NOMO-1 treated with DMSO at 0.1 percent for 48 hours (cell line): ENCODE data around the gene LY6G6D.
"Not testable (repeated sequence)": the region's sequence is repeated elsewhere in the genome, so short reads cannot be mapped to it uniquely, and the experiment has no call there.

Experiments used
- DNase-seq: peaks from one replicate; lab custom pipeline; 2025; ENCODE audit not compliant: unreplicated experiment; lab: John Stamatoyannopoulos, UW

LY6G6D gene

GRCh38 chr6:31691564-31692108, 23.5 kb upstream of the LY6G6D start:
- no peak for DNase-seq

DNA sequence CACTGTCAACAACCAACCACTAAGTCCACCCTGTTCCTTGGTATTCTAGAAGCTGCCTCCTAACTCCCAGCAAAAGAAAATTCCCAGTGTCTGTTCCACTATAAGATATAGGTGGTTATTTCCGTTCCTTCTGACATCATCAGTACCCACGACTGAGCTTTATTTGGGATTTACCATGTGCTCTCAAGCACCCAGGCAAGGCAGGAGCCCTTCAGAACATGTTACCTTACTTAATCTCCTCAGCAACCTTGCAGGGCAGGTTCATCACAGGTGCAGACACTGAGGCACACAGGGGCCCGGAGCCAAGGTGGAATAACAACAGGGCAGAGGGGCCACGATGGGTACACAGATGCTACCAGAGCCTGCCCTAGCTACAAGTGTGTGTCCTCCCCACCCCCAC, 22.8 kb upstream of the LY6G6D start:
- no peak for DNase-seq

- no peak for DNase-seq
Observed at GRCh38 chr6:31692886-31693285, 22.3 kb upstream of the LY6G6D start.

GRCh38 chr6:31693535-31693934, 21.6 kb upstream of the LY6G6D start:
- DNase-seq: no peak

- DNase-seq: no peak
Observed at GRCh38 chr6:31697555-31697954, 17.6 kb upstream of the LY6G6D start.

GRCh38 chr6:31700740-31701401, 14.3 kb upstream of the LY6G6D start:
- DNase-seq: no peak

DNA sequence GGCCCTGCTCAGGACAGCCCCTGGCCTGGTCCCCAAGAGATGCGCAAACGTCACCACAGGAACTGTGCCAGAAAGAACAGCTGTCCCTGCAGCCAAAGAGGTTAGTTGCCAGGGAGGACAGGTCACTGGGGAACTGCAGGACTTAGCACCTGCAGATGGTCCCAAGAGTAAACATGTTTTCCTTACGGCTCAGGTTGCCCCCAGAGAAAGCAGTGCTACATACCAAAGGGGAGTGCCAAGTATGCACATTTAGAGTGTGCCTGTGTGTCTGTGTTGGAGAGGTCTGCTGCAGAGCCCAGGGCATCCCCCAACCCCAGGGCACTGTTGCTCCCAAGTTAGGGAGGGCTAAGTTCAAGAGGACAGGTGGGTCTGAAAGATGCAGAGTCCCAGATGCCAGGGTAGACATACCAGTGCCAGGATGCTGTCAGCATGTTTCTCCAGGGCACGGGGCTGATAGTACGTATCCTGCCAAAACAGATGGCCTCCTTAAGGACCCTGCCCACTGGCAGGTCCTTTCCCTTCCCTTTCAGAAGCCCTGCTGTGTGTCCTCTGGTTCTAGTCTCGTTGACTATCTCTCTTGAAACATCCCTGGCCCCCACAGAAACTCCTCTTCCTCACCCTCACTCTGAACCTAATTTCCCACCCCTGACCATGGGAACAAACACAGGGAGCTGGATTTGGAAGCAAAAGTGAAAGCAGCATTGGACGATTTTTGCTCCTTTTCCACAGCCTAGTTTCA, 13.3 kb upstream of the LY6G6D start:
- DNase-seq: no peak

- no peak for DNase-seq
Observed at GRCh38 chr6:31702405-31702818, 12.7 kb upstream of the LY6G6D start.

- peak; percentile 98 for DNase-seq
Observed at GRCh38 chr6:31702819-31703716, 12.1 kb upstream of the LY6G6D start, which contains the start of gene ABHD16A. Gene ABHD16A, minus strand, starts transcription at chr6:31703324. Its CDS starts 43 bp downstream, at chr6:31703281.

- no peak for DNase-seq
Observed at GRCh38 chr6:31705931-31706330, 9.2 kb upstream of the LY6G6D start.

DNA sequence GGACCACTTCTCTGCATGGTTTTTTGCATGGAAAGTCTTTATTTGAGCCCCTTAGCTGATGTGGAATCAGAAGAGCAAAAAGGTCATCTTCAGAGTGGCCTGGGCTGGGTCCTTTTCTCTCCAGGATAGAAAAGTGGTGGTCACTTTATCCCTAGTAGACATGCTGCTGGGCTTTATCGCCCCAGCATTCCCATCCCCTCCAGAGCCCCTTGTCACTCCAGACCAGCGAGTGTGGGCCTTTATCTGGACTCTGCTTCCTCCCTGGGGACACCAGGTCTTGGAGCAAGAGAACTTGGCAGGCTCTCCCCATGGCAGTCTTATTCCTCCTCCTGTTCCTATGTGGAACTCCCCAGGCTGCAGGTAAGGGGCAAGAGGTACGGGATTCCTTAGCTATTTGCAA, 8.5 kb upstream of the LY6G6D start, which contains the start of gene LY6G6F:
Gene LY6G6F (plus strand): TSS at position 268 of the 400 bp plus-strand sequence. CDS start 41 bp downstream, at position 309.
- no peak for DNase-seq

DNA sequence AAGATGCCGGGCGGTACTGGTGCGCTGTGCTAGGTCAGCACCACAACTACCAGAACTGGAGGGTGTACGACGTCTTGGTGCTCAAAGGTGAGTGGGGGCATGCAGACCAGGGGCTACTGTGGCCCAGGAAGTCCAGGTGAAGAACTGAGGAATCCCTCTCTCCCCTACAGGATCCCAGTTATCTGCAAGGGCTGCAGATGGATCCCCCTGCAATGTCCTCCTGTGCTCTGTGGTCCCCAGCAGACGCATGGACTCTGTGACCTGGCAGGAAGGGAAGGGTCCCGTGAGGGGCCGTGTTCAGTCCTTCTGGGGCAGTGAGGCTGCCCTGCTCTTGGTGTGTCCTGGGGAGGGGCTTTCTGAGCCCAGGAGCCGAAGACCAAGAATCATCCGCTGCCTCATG, 7.4 kb upstream of the LY6G6D start:
- DNase-seq: no peak

GRCh38 chr6:31708224-31708623, 6.9 kb upstream of the LY6G6D start:
- DNase-seq: no peak

DNA sequence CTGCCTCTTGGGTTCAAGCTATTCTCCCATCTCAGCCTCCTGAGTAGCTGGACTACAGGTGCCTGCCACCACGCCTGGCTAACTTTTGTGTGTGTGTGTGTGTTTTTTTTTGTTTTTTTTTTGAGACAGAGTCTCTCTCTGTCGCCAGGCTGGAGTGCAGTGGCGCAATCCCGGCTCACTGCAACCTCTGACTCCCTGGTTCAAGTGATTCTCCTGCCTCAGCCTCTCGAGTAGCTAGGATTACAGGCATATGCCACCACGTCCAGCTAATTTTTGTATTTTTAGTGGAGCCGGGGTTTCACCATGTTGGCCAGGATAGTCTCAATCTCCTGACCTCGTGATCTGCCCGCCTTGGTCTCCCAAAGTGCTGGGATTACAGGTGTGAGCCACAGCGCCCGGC, 6.0 kb upstream of the LY6G6D start:
- DNase-seq: not testable (repeated sequence)

- DNase-seq: no peak
Observed at GRCh38 chr6:31710523-31711219, 4.5 kb upstream of the LY6G6D start.

GRCh38 chr6:31711233-31711632, 3.9 kb upstream of the LY6G6D start:
- peak; percentile 12 for DNase-seq

GRCh38 chr6:31712296-31712695, 2.9 kb upstream of the LY6G6D start:
- DNase-seq: no peak

DNA sequence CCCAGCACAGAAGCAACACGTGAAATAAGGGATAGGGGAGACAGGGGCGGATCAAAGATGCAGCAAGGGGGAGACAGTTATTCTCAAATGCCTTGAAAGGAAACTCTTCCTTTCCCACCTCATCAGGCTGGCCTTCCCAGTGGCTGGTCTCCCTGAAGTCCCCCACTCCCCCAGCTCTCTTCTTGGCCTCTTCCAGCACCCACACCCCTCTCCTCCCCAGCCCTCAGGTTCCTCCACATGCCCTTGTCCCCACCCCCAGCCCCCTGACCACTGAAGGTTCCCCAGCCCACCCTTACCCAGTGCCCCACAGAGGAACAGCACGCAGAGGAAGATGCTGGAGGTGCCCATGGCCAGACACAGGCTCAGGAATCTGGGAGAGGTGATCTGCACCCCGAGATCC, 1.7 kb upstream of the LY6G6D start:
- DNase-seq: no peak

GRCh38 chr6:31713991-31714684, 1.0 kb upstream of the LY6G6D start:
- DNase-seq: no peak
